ENCODE measurements around the gene SOX18.

Gene SOX18

DNA sequence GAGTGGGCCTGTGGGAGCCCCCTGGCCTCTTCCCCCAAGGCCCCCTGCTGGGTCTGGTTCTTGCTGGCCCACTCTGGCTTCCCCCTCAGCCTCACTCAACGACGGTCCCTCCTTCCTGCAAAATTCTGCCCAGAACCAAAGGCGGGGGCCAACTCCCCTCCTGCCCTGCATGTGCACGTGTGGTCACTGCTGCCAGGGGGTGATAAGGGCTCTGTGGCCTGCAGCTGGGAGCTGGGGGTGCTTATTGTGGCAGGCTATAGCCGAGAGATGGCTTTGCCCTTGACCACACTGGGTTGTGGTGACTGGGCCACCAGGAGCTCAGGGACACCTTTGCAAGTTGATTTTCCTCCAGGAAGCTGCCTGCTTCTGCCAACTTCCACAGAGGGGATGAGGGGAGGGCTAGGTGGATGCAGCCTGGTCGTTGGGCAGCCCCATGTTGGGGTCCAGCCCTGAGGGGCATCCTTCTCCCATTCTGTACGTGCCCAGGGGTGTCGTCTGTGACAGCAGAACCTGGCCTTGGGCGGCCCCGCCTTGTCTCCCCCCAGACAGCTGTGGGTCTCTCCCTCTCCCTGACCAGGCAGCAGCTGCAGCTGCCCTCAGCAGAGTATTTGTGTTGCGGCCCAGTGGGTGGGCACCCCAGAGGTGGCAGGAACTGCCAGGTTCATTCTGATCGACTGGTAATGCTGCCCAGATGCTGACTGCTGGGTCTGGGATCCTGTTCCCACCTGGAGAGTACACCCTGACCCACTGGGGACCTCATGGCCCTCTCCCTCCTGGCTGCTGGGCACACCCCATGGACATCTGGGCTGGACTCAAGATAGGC, 19.2 kb upstream of the SOX18 start:
- no peak for DNase-seq (ENCODE audit: low read depth, low spot score)

- no peak for DNase-seq (ENCODE audit: low read depth, low spot score)
These were observed 18.4 kb upstream of the SOX18 start for GRCh38 chr20:64067733-64068307.

- DNase-seq (ENCODE audit: low read depth, low spot score), result no peak
These were observed 17.7 kb upstream of the SOX18 start for GRCh38 chr20:64067005-64067632.

DNA sequence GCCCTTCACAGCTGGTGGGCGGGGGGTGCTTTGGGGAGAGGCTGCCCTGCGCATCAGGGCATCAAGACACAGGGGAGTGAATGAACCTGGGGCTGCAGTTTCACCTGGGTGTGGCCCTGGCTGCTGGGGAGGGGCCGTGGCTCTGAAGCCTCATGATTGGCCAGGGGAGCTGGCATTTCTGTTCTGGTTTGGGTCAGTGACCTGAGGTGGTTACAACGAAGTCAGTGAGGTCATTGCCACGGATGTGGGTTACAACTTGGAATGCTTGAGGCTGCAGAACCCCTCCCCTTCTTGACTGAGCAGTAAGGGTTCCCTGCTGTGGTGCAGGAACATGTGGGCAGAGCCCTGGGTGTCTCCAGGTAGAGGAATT, 16.5 kb upstream of the SOX18 start:
- no peak for DNase-seq (ENCODE audit: low read depth, low spot score)

DNA sequence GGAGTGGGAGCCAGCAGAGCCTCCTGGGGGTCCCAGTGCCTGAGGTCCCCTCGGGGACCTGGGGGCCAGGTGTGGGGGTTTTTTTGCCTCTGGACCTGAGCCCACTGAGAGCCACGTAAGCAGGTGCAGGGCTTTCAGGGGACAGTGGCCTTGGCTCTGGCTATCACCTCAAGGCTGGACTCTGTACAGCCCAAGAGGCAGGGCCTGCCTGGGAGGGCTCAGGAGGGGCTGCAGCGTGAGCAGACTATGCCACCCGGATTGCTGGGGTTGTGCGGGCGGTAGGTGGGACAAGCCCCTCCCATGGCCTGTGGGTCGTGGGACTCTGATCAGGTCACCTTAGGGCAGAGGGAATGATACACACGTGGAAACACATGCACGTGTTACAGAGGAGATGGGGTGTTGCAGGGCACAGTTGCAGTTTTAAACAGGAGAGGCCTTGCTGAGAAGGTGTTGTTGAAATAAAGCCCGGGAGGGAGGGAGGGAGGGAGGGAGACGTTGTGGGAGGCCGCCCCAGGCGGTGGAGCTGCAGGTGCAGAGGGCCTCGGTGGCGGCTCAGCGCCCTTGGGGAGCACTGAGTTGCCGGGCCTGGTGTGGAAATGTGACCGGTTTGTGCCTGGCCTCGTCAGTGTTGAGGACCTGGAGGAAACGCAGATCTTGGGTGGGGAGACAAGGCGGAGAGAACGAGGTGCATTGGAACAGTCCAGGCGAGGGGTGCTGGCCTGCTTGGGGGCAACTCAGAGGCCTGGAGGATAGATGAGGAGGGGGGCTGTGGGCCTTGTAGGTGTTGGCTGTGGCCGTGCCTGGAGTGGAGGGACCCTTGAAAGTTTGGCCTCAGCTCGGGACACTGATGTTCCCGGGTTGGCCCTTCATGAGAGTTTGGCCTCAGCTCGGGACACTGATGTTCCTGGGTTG, 15.9 kb upstream of the SOX18 start:
- DNase-seq (ENCODE audit: low read depth, low spot score), result no peak

- no peak for DNase-seq (ENCODE audit: low read depth, low spot score)
These were observed 14.8 kb upstream of the SOX18 start for GRCh38 chr20:64064145-64064698.

GRCh38 chr20:64063389-64064144, 14.1 kb upstream of the SOX18 start:
- DNase-seq (ENCODE audit: low read depth, low spot score), result no peak

GRCh38 chr20:64062596-64063388, 13.4 kb upstream of the SOX18 start, which contains the start of gene TCEA2:
TCEA2 (plus strand) TSS chr20:64063198; CDS start chr20:64063313, 115 bp downstream.
- peak; percentile 87 for DNase-seq (ENCODE audit: low read depth, low spot score)

DNA sequence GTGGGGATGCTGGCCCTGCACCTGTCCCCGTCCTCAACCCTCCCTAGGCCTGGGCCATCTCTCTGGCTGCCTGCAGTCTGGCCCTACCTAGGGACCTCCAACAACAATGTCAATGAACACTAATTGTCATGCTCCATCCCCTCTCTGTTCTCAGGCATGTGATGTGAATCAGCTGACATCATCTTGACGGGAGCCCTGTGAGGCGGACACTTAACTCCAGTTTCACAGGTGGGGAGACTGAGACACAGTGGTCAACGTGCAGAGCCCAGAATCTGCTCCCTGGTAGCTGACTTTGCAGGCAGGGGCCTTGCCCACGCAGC, 12.8 kb upstream of the SOX18 start:
- DNase-seq (ENCODE audit: low read depth, low spot score), result no peak

- DNase-seq (ENCODE audit: low read depth, low spot score), result no peak
These were observed 9.1 kb upstream of the SOX18 start for GRCh38 chr20:64058536-64058935.

DNA sequence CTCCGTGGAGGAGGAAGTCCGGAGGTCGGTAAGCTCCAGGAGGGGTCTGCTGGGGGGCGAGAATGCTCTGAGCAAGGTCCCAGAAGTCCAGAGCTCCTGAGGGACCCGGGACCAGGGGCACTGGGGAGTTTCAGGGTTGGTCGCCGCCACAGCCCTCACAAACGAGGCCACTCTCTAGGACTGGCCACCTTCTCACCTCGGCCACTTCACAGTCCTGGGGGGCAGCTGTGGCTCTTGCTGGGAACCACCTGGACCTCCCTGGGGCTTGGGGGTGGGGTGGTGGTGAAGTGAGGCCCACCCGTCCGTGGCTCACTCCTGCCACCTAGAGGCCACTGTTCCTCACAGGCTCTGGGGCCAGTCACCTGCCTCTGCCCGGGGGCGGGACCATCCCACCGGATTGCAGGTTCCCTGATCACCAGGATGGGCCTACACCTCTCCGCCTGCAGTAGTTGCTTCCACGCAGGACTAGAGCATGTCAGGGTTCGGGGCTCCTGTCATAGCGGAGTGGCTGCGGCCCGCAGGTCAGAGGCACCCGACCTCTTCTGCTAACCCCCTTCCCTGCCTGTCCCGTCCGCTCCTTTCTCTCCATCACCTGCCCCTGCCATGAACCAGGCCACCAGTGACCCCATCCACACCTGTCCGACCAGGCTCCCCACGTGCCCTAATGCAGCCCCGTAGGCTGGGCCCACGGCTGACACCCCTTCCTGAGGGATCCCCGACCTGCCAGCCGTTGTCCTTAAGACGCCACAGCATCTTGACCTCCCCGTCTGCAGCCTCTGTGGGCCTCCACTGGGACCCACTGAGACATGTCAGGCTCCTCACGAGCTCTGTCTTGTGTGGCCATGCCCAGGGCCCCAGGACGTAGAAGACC, 8.4 kb upstream of the SOX18 start:
- DNase-seq (ENCODE audit: low read depth, low spot score), result peak; percentile 50

DNA sequence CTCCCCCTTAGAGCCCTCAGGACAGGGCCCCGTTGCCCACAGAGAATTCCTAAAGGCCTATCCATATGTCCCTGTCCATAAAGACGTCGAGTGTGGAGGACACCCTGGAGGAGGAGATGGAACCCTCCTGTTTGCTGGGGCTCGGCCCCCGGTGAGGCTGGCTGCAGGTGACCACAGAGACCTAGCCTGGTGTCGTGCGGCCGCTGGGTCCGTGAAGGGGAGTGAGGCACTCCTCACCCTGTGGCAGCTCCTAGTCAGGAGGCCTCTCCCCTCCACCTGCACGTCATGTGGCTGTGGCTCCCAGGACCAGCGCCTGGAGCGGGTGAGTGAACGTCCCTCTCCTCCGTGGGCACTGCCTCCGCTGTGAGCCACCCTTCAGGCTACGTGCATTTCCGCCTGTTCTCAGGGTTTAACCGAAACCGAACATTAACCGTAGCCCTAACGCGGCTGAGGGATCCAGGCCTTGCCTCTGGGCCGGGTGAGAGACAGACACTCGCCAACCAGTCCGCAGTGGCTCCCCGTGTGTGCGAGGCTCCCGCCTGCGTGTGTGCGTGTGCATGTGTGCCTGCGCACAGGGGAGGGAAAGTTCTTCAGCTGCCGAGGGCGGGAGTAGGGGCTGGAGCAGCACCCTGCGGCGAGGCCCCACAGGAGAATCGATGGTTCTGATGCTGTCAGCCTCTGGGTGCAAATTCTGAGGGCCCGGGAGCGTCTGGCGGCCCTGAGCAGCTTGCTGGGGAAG, 7.6 kb upstream of the SOX18 start:
- DNase-seq (ENCODE audit: low read depth, low spot score), result no peak

GRCh38 chr20:64056639-64056888, 7.1 kb upstream of the SOX18 start:
- DNase-seq (ENCODE audit: low read depth, low spot score), result no peak

DNA sequence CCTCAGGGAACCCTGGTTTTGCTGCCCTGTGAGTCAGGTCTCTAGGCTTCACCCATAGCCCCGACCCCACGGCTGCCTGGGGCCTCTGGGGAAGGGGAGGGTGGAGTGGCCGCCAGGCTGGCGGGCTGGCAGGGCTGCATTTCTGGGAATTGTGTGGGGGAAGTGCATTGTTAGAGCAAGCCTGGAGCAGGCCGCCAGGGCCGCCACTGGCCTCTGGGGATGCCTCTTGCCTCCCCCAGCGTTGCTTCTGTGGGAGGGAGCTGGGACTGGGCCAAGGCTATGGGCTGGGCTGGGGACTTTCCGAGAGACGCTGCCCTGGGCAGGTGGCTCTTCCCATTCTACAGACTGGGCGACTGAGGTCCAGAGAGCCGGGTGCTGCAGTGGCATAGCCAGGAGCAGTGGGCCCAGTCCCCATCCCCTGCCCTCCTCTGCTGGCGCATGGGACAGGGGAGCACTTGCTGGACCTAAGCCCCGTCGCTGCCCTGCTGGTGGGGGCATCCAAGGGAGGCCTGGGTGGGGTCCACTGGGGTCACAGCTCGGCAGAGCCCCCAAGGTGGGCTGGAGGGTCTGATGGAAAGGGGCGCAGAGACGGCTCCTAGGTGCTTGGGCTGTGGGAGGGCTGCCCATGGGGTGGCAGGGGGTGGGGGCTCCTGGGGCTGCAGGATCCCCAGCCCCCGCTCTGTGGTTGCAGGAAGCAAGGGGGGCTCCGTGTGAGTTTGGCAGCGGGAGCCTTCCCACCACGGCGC, 6.6 kb upstream of the SOX18 start:
- no peak for DNase-seq (ENCODE audit: low read depth, low spot score)

- DNase-seq (ENCODE audit: low read depth, low spot score), result no peak
These were observed 6.0 kb upstream of the SOX18 start for GRCh38 chr20:64055396-64055892.

DNA sequence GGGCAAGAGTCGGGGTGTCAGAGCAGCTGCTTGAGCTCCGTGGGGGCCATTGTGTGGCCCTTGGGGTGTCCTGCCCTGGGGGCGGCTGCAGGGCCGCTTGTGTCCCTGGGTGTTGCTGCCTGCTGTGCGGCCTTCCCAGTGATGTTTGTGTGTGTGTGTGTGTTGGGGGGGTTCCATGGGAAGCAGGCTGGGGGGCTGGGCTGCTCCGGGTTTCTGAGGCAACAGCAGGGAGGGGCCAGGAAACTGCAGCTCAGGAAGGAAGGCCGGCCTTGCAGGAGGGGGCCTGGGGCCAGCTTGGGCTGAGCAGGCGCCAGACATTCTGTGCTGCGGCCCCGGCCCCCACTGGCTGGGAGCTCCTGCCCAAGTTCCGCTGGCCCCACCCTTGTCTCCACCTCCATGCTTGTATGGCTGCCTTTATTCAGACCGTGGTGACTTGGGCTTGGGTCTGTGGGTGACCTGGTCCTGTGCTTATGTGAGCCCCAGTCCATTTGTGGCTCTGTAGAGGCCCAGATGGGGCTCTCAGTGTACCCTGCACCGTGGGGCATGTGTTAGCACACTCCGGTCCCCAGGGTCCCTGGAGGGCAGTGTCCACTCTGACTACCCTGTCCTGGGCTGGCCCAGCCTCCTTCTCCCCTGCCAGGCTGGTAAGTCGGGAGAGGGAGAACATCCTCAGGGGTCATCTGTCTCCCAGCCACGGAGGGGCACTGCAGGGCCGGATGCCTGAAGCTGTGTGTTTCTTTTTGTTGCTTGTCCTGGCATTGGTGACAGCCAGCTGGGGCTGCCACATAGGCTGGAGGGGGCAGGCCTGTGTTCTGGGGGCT, 4.6 kb upstream of the SOX18 start:
- DNase-seq (ENCODE audit: low read depth, low spot score), result no peak

All from activated CD4-positive, CD25-positive, alpha-beta regulatory T cell treated with anti-CD3 and anti-CD28 coated beads, Interleukin-2, amount 50 U/mL, for 16 hours (primary cell).